ENCODE results near the gene SDK2.

GRCh38 chr17:73534209-73534909, 109.9 kb downstream of the SDK2 start:
- no peak for TF ChIP-seq POLR2A (IDR thresholded peaks at IDR 0.05)
- TF ChIP-seq CTCF (IDR thresholded peaks at IDR 0.05), result no peak

Data from ovary (tissue), 3 donors.